Kidney (tissue), 14 donors: Measurements from ENCODE around the gene ZNF471. TPM values are rescaled to one million over a fixed set of nuclear protein-coding genes. Genes with fewer than 3 reads are reported as not detected.

Experiments
- DNase-seq, 5 donors: peaks; one replicate each; pipeline ENCODE4 v3.0.0-alpha.2; 2013 to 2020
- FAIRE-seq: peaks from 2 replicates; lab custom pipeline; 2012; peaks lifted over from hg19 to GRCh38; lab: Jason Lieb, UNC
- H3K27ac ChIP-seq, 2 donors: one replicate each; pipeline ENCODE4 v1.7.0; 2013; ENCODE audit warnings: low read depth in 2 of 2, low read length in 2 of 2, inconsistent platforms in 1 of 2
- H3K27me3 ChIP-seq: one replicate; pipeline ENCODE4 v1.7.1; 2013; ENCODE audit warnings: low read length, inconsistent platforms; ENCODE audit not compliant: control insufficient read depth, insufficient read depth
- H3K36me3 ChIP-seq, 3 donors: one replicate each; pipeline versions ENCODE4 v1.7.0 to v1.7.1; 2013; ENCODE audit warnings: low read length in 3 of 3, control low read depth in 1 of 3, inconsistent platforms in 1 of 3; ENCODE audit not compliant: insufficient read depth in 3 of 3, control insufficient read depth in 2 of 3
- H3K4me1 ChIP-seq, 3 donors: one replicate each; pipeline versions ENCODE4 v1.7.0 to v1.7.1; 2013; ENCODE audit warnings: low read length in 3 of 3, inconsistent platforms in 1 of 3, low read depth in 1 of 3; ENCODE audit not compliant: control insufficient read depth in 2 of 3, insufficient read depth in 2 of 3
- H3K4me3 ChIP-seq, 3 donors: one replicate each; pipeline versions ENCODE4 v1.7.0 to v1.8.1; 2013; ENCODE audit warnings: low read length in 3 of 3, control low read depth in 1 of 3, inconsistent platforms in 1 of 3
- H3K9ac ChIP-seq, 3 donors: one replicate each; pipeline versions ENCODE4 v1.7.0 to v1.7.1; 2013; ENCODE audit warnings: low read length in 3 of 3, control low read depth in 1 of 3, inconsistent platforms in 1 of 3
- H3K9me3 ChIP-seq, 3 donors: one replicate each; pipeline versions ENCODE4 v1.7.0 to v1.7.1; 2013; ENCODE audit warnings: low read length in 3 of 3, control low read depth in 1 of 3, inconsistent platforms in 1 of 3; ENCODE audit not compliant: control insufficient read depth in 2 of 3, insufficient read depth in 1 of 3
- intact Hi-C: fragments of 100-400 bp; cut with DNase I; formaldehyde crosslinking; loops from one replicate; pipeline ENCODE4 v1.11.1; 2022
- polyA plus RNA-seq: library from polyadenylated mRNA; stranded (reverse); fragments of 350-450 nt; fragmentation: Illumina TruSeq; extraction: RNeasy Lipid Tissue Mini Kit (QIAGEN cat#74804); gene quantifications from one replicate; pipeline ENCODE4 v1.2.3, GENCODE V29; 2014; ENCODE audit warnings: low read depth, low replicate concordance; ENCODE audit not compliant: insufficient read depth
- total RNA-seq: library from RNA; stranded (reverse); fragmentation: NEBNext Ultra II Directional; extraction: Animal tissue kit (Norgen Biotek cat#: 25700); gene quantifications from one replicate; pipeline ENCODE4 v1.2.1, GENCODE V29; 2021
- TF ChIP-seq, protein P1 (sequence below): IDR thresholded peaks from 3 replicates; pipeline ENCODE4 v1.5.1; 2012; ENCODE audit warnings: mild to moderate bottlenecking, moderate library complexity, borderline replicate concordance; ENCODE audit not compliant: insufficient read depth; ENCODE audit errors: extremely low read depth
- donor health status: control.
- donor health status: control.
- donor health status: control.
- donor health status: control.
- donor health status: control.
- donor health status: DM: yes; HTN: yes; CAD: no.
- donor health status: Normal renal cell carcinoma (clear cell type).

The ZNF471 gene
- total and polyA plus RNA-seq, 2 donors from 2014 or later = 2.6 to 9.3 TPM

DNA sequence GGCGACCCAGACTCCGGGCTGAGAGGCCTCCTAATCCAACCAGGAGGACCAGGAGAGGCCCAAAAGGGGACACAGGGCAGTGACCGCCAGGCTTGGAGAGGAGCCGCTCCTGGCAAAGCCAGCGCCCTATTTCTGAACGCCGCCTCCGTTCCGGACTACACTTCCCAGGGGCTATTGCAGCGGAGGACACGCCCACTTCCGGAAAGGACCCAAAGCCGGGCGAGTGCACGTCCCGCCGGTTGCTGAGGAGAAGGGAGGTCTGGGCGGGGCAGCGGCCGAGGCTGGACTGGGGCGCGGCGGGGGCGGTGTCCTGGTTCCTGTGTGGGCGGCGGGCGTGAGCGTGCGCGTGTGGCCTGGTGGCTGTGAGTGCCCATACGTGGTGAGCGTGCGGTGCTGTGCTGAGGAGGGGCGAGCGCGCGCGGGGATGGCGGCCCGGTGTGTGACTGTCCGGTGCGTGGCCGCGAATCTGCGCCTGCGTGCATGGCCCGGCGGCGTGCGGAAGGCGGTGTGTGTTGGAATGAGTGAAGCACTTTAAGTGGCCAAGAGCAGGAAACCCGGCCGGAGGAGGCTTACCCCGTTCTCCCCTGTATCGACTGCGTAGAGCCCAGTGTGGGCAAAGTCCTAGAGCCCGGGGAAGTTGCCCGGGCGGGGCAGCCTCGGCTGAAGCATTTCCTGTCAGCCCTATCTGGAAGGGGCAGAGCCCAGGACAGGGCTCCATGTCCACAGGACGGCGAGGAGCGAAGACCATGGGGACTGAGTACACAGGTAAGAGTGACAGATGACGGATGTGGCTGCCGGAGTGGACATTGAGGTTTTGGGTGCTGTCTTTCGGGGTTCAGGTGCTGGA, 59.8 kb downstream of the ZNF471 start, which contains the start of gene ZNF470:
ZNF470 (plus strand) TSS at position 195 of the 847 bp plus-strand sequence. CDS start 2,844 bp downstream, outside the sequence.
- FAIRE-seq (no peak), DNase-seq (peak; percentile 95 to 98 (median 96))
- Histone ChIP-seq H3K4me1 (peaks cover 0 to 10% (median 0%) of the 10 kb centered on the region in 3 donors), H3K4me3 (peak within 1 kb of the TSS; percentile 67 to 92 (median 91)), H3K36me3 (peaks cover 5 to 17% (median 16%) of the 10 kb centered on the region in 3 donors), H3K9me3 (peaks cover 3 to 60% (median 19%) of the 10 kb centered on the region in 3 donors), H3K9ac (peak within 1 kb of the TSS; percentile 67 to 77 (median 68)), H3K27me3 (no peaks in the 10 kb centered on the region), H3K27ac (peak within 1 kb of the TSS; percentile 61 to 69)
- TF ChIP-seq, protein P1, sequence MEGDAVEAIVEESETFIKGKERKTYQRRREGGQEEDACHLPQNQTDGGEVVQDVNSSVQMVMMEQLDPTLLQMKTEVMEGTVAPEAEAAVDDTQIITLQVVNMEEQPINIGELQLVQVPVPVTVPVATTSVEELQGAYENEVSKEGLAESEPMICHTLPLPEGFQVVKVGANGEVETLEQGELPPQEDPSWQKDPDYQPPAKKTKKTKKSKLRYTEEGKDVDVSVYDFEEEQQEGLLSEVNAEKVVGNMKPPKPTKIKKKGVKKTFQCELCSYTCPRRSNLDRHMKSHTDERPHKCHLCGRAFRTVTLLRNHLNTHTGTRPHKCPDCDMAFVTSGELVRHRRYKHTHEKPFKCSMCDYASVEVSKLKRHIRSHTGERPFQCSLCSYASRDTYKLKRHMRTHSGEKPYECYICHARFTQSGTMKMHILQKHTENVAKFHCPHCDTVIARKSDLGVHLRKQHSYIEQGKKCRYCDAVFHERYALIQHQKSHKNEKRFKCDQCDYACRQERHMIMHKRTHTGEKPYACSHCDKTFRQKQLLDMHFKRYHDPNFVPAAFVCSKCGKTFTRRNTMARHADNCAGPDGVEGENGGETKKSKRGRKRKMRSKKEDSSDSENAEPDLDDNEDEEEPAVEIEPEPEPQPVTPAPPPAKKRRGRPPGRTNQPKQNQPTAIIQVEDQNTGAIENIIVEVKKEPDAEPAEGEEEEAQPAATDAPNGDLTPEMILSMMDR = no peak
- intact Hi-C loops = no loop called here

DNA sequence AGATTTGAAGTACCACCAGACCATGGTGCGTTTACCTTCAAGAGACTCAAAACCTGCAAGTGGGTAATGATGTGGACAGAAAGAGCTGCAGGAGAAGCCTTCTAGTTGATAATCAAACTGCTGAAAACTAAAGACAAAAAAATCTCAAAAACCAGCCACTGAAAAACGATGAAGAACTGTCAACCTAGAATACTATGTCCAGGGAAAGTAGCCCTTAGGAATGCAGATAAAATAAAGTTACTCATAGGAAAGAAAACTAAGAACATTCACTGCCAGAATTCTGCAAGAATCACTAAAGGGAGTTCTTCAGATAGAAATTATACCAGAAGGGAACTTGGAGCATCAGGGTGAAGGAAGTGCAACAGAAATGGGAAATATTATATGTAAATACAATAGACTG, 64.9 kb downstream of the ZNF471 start:
- no peak overlapping the region for H3K9ac ChIP-seq
- H3K27ac ChIP-seq = no peak overlapping the region
- peak in 1 of 5 donors; percentile 5 for DNase-seq
- H3K27me3 ChIP-seq = no peaks in the 10 kb centered on the region
- H3K4me3 ChIP-seq = no peak overlapping the region
- FAIRE-seq = no peak
- TF ChIP-seq, protein P1 = no peak
- peaks cover 10 to 79% (median 45%) of the 10 kb centered on the region in 3 donors for H3K9me3 ChIP-seq
- peaks cover 14 to 59% (median 43%) of the 10 kb centered on the region in 3 donors for H3K36me3 ChIP-seq
- intact Hi-C loops = no loop called here
- H3K4me1 ChIP-seq = peaks cover 0 to 6% (median 0%) of the 10 kb centered on the region in 3 donors

DNA sequence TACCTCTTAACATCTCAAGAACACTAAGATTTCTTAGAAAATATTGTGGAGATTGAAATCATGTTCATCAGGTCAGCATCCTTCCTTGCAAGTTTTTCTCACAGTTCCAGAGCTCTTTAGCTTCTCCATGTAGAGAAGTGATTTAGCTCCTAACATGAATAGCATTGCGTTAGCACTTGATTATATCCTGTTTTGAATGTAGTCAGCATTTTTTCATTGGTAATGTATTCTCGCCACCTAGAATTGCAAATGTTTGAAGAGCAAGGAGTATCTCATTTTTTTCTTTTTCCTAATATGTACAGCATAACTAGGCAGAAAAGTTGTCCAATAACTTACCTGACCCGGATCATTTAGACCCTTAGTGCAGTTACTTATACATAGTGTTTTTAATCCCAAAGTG, 66.3 kb downstream of the ZNF471 start:
- TF ChIP-seq, protein P1 = no peak
- Histone ChIP-seq H3K36me3 (peaks cover 14 to 59% (median 43%) of the 10 kb centered on the region in 3 donors), H3K9me3 (peaks cover 20 to 83% (median 58%) of the 10 kb centered on the region in 3 donors)

More for the DNA sequence above, 66.3 kb downstream of the ZNF471 start:
- no peak for DNase-seq
- no peak for FAIRE-seq
- Histone ChIP-seq H3K4me3 (peak overlapping the region in 2 of 3 donors; percentile 7 to 14), H3K27ac (no peak overlapping the region), H3K27me3 (no peaks in the 10 kb centered on the region), H3K4me1 (no peaks in the 10 kb centered on the region), H3K9ac (no peak overlapping the region)
- intact Hi-C loops = no loop called here
